HL-60 (cell line): Measurements from ENCODE around the gene SYNJ1.
"Not testable (repeated sequence)": the region's sequence is repeated elsewhere in the genome, so short reads cannot be mapped to it uniquely, and the experiment has no call there.

Source experiments
- DNase-seq, 2 experiments: peaks; one replicate each; pipeline ENCODE4 v3.0.0-alpha.2; 2010 to 2020; ENCODE audit warnings: low read depth in 1 of 2, low spot score in 1 of 2
- H3K27ac ChIP-seq: fragments of 250-450 bp; sonication (Bioruptor Pico); replicated peaks from 2 replicates; pipeline ENCODE4 v1.5.1; 2020; ENCODE audit warnings: mild to moderate bottlenecking, moderate library complexity
- H3K27me3 ChIP-seq: fragments of 250-450 bp; sonication (Bioruptor Pico); 2 replicates; pipeline ENCODE4 v1.5.1; 2021; ENCODE audit warnings: mild to moderate bottlenecking, moderate library complexity; ENCODE audit not compliant: insufficient read depth, poor library complexity, severe bottlenecking
- H3K4me3 ChIP-seq: replicated peaks from 2 replicates; pipeline ENCODE4 v1.5.1; 2011; ENCODE audit warnings: mild to moderate bottlenecking, control low read depth, low read length; ENCODE audit not compliant: insufficient read depth
- CTCF ChIP-seq: IDR thresholded peaks from one replicate; pipeline ENCODE4 v1.5.1; 2011; ENCODE audit warnings: low read length, control low read depth, inconsistent platforms; ENCODE audit not compliant: insufficient read depth
- GABPA ChIP-seq: IDR thresholded peaks from 2 replicates; pipeline ENCODE4 v1.6.1; 2012; ENCODE audit warnings: low read depth
- POLR2AphosphoS5 ChIP-seq: IDR thresholded peaks from 2 replicates; pipeline ENCODE4 v1.6.1; 2012; ENCODE audit warnings: low read depth
- SPI1 ChIP-seq: IDR thresholded peaks from 2 replicates; pipeline ENCODE4 v1.6.1; 2012; ENCODE audit warnings: low read depth, mild to moderate bottlenecking, borderline replicate concordance
- TF ChIP-seq, protein P1 (sequence below): IDR thresholded peaks from 2 replicates; pipeline ENCODE4 v1.6.1; 2012; ENCODE audit warnings: low read depth; ENCODE audit not compliant: insufficient replicate concordance

Gene SYNJ1

DNA sequence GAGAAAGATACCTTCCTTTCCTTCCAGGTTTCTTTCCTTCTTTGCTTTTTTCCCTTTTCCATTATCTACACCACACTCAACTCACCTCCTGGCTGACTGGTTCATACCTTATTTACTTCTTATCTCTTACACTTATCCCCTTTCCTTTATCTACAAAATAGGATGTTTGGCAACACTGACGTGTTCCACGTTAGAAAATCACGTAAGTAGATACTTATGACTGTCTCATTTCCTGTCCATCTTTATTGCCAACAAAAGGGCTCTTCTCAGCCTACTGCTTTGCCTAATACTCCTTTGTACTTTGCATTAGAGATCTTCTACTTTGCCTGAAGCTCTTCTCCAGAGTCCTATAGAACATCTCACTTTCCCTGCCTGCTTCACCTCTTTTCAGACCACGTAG, 25.1 kb downstream of the SYNJ1 start:
- DNase-seq, result no peak
- Histone ChIP-seq H3K4me3 (no peak overlapping the region), H3K27me3 (no peaks in the 10 kb centered on the region), H3K27ac (no peak overlapping the region)
- TF ChIP-seq GABPA, result no peak
- TF ChIP-seq POLR2AphosphoS5, result no peak

- Histone ChIP-seq H3K27me3 (no peaks in the 10 kb centered on the region), H3K27ac (no peak overlapping the region), H3K4me3 (no peak overlapping the region)
- no peak for DNase-seq
- TF ChIP-seq POLR2AphosphoS5 (no peak), GABPA (no peak), SPI1 (no peak), CTCF (no peak)
- TF ChIP-seq, protein P1, sequence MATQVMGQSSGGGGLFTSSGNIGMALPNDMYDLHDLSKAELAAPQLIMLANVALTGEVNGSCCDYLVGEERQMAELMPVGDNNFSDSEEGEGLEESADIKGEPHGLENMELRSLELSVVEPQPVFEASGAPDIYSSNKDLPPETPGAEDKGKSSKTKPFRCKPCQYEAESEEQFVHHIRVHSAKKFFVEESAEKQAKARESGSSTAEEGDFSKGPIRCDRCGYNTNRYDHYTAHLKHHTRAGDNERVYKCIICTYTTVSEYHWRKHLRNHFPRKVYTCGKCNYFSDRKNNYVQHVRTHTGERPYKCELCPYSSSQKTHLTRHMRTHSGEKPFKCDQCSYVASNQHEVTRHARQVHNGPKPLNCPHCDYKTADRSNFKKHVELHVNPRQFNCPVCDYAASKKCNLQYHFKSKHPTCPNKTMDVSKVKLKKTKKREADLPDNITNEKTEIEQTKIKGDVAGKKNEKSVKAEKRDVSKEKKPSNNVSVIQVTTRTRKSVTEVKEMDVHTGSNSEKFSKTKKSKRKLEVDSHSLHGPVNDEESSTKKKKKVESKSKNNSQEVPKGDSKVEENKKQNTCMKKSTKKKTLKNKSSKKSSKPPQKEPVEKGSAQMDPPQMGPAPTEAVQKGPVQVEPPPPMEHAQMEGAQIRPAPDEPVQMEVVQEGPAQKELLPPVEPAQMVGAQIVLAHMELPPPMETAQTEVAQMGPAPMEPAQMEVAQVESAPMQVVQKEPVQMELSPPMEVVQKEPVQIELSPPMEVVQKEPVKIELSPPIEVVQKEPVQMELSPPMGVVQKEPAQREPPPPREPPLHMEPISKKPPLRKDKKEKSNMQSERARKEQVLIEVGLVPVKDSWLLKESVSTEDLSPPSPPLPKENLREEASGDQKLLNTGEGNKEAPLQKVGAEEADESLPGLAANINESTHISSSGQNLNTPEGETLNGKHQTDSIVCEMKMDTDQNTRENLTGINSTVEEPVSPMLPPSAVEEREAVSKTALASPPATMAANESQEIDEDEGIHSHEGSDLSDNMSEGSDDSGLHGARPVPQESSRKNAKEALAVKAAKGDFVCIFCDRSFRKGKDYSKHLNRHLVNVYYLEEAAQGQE, result no peak
Measured at GRCh38 chr21:32698971-32699693, 28.7 kb downstream of the SYNJ1 start.

- no peak overlapping the region for H3K27ac ChIP-seq
- DNase-seq, result no peak
- no peak for TF ChIP-seq POLR2AphosphoS5
- TF ChIP-seq GABPA, result no peak
- TF ChIP-seq, protein P1, result no peak
- no peak for TF ChIP-seq SPI1
- no peak for TF ChIP-seq CTCF
Measured at GRCh38 chr21:32698286-32698685, 29.5 kb downstream of the SYNJ1 start.

DNA sequence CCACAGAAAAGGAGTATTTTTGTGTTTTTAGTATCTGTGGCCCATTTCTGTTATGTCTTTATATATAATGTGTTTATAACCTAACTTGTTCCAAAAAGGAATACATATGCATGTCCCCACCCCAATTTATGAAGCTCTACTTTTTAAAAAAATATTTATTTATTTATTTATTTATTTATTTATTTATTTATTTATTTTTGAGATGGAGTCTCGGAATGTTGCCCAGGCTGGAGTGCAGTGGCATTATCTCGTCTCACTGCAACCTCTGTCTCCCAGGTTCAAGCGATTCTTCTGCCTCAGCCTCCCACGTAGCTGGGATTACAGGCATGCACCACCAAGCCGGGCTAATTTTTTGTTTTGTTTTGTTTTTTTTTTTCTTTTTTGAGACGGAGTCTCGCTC, 32.3 kb downstream of the SYNJ1 start:
- not testable (repeated sequence) for H3K27ac ChIP-seq, H3K4me3 ChIP-seq, DNase-seq, H3K27me3 ChIP-seq

More at GRCh38 chr21:32698286-32698685, 29.5 kb downstream of the SYNJ1 start:
- no peaks in the 10 kb centered on the region for H3K27me3 ChIP-seq
- no peak overlapping the region for H3K4me3 ChIP-seq

DNA sequence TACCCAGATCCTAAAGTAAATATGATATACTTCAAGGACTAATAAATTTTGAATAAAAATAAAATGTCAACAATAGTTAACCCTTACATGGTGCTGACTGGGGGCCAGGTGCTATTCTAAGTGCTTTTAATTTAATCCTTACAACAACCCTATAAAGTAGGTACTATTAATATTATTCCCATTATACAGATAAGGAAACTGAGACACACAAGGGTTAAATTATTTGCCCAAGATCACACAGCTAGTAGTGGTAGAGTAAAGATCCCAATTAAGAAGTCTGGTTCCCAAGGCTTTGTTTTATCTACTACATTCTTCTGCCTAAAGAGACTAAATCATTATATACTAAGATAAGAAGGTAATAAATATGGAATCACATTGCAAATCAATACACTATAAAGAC, 34.2 kb downstream of the SYNJ1 start:
- Histone ChIP-seq H3K4me3 (no peak overlapping the region), H3K27me3 (no peaks in the 10 kb centered on the region), H3K27ac (no peak overlapping the region)
- TF ChIP-seq CTCF (no peak), SPI1 (no peak), POLR2AphosphoS5 (no peak), GABPA (no peak)
- TF ChIP-seq, protein P1, result no peak
- DNase-seq, result no peak
